A549 (cell line): ENCODE measurements around the gene MFNG.

Experiments
- ATOH8 ChIP-seq: fragments of 250-450 bp; sonication (Bioruptor Pico); IDR thresholded peaks from 2 replicates; pipeline ENCODE4 v1.5.0; 2020; ENCODE audit warnings: low read depth, mild to moderate bottlenecking, moderate library complexity
- CTCF ChIP-seq: fragments of >200 bp; sonication (Bioruptor Twin); formaldehyde crosslinking; IDR thresholded peaks from 3 replicates; pipeline ENCODE4 v1.5.1; 2016
- EP300 ChIP-seq, 2 experiments: fragments of >200 bp; sonication (Bioruptor Twin); formaldehyde crosslinking; IDR thresholded peaks; 2 replicates in 1 of 2; 3 replicates in 1 of 2; pipeline ENCODE4 v1.6.1; 2016 to 2017
- HDAC2 ChIP-seq: fragments of 200-600 bp; sonication (generic); IDR thresholded peaks from 2 replicates; pipeline ENCODE4 v1.6.1; 2016
- KDM1A ChIP-seq: fragments of 200-600 bp; sonication (generic); IDR thresholded peaks from 2 replicates; pipeline ENCODE4 v1.6.1; 2016; ENCODE audit warnings: low read depth, mild to moderate bottlenecking
- RARB ChIP-seq: fragments of 250-450 bp; sonication (Bioruptor Pico); IDR thresholded peaks from 2 replicates; pipeline ENCODE4 v1.8.0; 2021; ENCODE audit warnings: mild to moderate bottlenecking, moderate library complexity
- SMC3 ChIP-seq: fragments of >200 bp; sonication (Bioruptor Twin); formaldehyde crosslinking; IDR thresholded peaks from 3 replicates; pipeline ENCODE4 v1.6.1; 2018; ENCODE audit warnings: inconsistent platforms
- TF ChIP-seq, protein P1 (sequence below): fragments of 450-650 bp; IDR thresholded peaks from 2 replicates; pipeline ENCODE4 v1.6.1; 2014; ENCODE audit warnings: antibody characterized with exemption

- no peak for TF ChIP-seq RARB
- TF ChIP-seq CTCF, result no peak
- TF ChIP-seq, protein P1, sequence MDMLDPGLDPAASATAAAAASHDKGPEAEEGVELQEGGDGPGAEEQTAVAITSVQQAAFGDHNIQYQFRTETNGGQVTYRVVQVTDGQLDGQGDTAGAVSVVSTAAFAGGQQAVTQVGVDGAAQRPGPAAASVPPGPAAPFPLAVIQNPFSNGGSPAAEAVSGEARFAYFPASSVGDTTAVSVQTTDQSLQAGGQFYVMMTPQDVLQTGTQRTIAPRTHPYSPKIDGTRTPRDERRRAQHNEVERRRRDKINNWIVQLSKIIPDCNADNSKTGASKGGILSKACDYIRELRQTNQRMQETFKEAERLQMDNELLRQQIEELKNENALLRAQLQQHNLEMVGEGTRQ, result no peak
- TF ChIP-seq SMC3, result no peak
- TF ChIP-seq EP300 (IDR thresholded peaks at IDR 0.05), result no peak
- TF ChIP-seq KDM1A, result no peak
- no peak for TF ChIP-seq ATOH8 (CRISPR knock-in tag)
- TF ChIP-seq HDAC2, result no peak
These were observed 65.3 kb downstream of the MFNG start for GRCh38 chr22:37420686-37421467.
